Measurements from ENCODE around the gene ADIG.

DNA sequence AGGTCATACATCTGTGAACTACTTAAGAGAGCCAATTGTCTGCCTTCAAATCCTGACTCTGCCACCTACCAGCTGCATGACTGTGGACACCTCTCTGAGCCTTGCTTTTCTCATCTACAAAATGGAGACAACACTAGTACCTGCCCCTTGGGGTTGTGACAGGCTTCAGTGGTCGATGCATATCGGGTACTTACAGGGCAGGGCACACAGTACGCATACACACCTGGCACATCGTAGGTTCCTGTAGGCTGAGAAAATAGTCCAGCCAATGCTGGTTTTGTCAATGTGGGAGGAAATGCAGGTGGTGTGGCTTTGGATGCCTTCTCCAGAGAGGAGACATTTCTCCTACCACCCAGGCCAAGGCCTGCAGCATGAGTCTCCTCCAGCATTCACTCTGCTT, 2.3 kb downstream of the ADIG start:
- TF ChIP-seq POLR2A (IDR thresholded peaks at IDR 0.05; ENCODE audit: low read depth): no peak
- TF ChIP-seq, protein P1, sequence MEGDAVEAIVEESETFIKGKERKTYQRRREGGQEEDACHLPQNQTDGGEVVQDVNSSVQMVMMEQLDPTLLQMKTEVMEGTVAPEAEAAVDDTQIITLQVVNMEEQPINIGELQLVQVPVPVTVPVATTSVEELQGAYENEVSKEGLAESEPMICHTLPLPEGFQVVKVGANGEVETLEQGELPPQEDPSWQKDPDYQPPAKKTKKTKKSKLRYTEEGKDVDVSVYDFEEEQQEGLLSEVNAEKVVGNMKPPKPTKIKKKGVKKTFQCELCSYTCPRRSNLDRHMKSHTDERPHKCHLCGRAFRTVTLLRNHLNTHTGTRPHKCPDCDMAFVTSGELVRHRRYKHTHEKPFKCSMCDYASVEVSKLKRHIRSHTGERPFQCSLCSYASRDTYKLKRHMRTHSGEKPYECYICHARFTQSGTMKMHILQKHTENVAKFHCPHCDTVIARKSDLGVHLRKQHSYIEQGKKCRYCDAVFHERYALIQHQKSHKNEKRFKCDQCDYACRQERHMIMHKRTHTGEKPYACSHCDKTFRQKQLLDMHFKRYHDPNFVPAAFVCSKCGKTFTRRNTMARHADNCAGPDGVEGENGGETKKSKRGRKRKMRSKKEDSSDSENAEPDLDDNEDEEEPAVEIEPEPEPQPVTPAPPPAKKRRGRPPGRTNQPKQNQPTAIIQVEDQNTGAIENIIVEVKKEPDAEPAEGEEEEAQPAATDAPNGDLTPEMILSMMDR (IDR thresholded peaks at IDR 0.05): no peak
